Panc1 (cell line): ENCODE measurements around the gene IL19. TPM values are rescaled to one million over a fixed set of nuclear protein-coding genes. Genes with fewer than 3 reads are reported as not detected.

Experiments used
- ATAC-seq: fragments of 200-7000 bp; cut with Tn5 transposase; 2 replicates; pipeline ENCODE4 v1.9.1; 2020; ENCODE audit warnings: mild to moderate bottlenecking, moderate library complexity
- BruUV-seq: library from RNA; stranded (reverse); fragments of 400-500 nt; replicated peaks from 2 replicates; lab custom pipeline; 2021; lab: Mats Ljungman, UMichigan
- CTCF ChIA-PET: fragments of 300-600 bp; sonication (Branson Sonifier 250); formaldehyde crosslinking; loops from one replicate; lab custom pipeline; 2022; ENCODE audit warnings: antibody characterized with exemption; lab: Charles Lee
- POLR2A ChIA-PET: fragments of 300-600 bp; sonication (Branson Sonifier 250); formaldehyde crosslinking; loops from one replicate; lab custom pipeline; 2022; ENCODE audit warnings: antibody characterized with exemption; lab: Charles Lee
- DNase-seq: peaks from one replicate; pipeline ENCODE4 v3.0.0-alpha.2; 2010; ENCODE audit warnings: low read depth, low spot score
- H3K27ac ChIP-seq: 2 replicates; pipeline ENCODE4 v1.5.1; 2011; ENCODE audit warnings: mild to moderate bottlenecking, low read length, inconsistent platforms
- H3K27me3 ChIP-seq: fragments of 200-500 bp; sonication (Bioruptor generic); 2 replicates; pipeline ENCODE4 v1.6.0; 2014; ENCODE audit warnings: low read length, inconsistent platforms; ENCODE audit not compliant: control insufficient read depth, insufficient read depth
- H3K36me3 ChIP-seq: fragments of 200-500 bp; sonication (Bioruptor generic); 2 replicates; pipeline ENCODE4 v1.5.1; 2014; ENCODE audit warnings: inconsistent platforms, mild to moderate bottlenecking, low read length, moderate library complexity; ENCODE audit not compliant: control insufficient read depth, insufficient read depth
- H3K4me1 ChIP-seq: 2 replicates; pipeline ENCODE4 v1.5.1; 2011; ENCODE audit warnings: inconsistent platforms, mild to moderate bottlenecking, low read length, moderate library complexity; ENCODE audit not compliant: control insufficient read depth, insufficient read depth
- H3K4me3 ChIP-seq, 2 experiments: 2 replicates each; pipeline ENCODE4 v1.5.1; 2011 to 2012; ENCODE audit warnings: low read depth in 2 of 2, low read length in 2 of 2, mild to moderate bottlenecking in 2 of 2, inconsistent platforms in 1 of 2, moderate library complexity in 1 of 2
- H3K9me3 ChIP-seq: fragments of 200-500 bp; sonication (Bioruptor generic); 2 replicates; pipeline ENCODE4 v1.5.1; 2014; ENCODE audit warnings: low read depth, mild to moderate bottlenecking, inconsistent platforms, low read length, moderate library complexity; ENCODE audit not compliant: control insufficient read depth, insufficient read depth
- POLR2AphosphoS5 ChIP-seq: IDR thresholded peaks from 2 replicates; pipeline ENCODE4 v1.6.1; 2012; ENCODE audit warnings: mild to moderate bottlenecking, low read depth, low read length, moderate library complexity
- REST ChIP-seq, 2 experiments: IDR thresholded peaks; 2 replicates each; pipeline ENCODE4 v1.6.1; 2011 to 2012; ENCODE audit warnings: low read depth in 2 of 2, control low read depth in 1 of 2, low read length in 1 of 2, mild to moderate bottlenecking in 1 of 2, moderate library complexity in 1 of 2; ENCODE audit not compliant: insufficient read depth in 1 of 2
- SIN3A ChIP-seq: IDR thresholded peaks from 2 replicates; pipeline ENCODE4 v1.6.1; 2012; ENCODE audit warnings: low read depth, mild to moderate bottlenecking, low read length, moderate library complexity, borderline replicate concordance; ENCODE audit not compliant: insufficient read depth
- TCF7L2 ChIP-seq: IDR thresholded peaks from 2 replicates; pipeline ENCODE4 v1.6.1; 2011; ENCODE audit warnings: mild to moderate bottlenecking, low read depth, low read length, inconsistent platforms
- in situ Hi-C: cut with HindIII; loops from 2 replicates; pipeline ENCODE4 v1.10.0; 2016; ENCODE audit warnings: low sequenced_read_pairs, low pct_unique_long_range_greater_than_20kb
- intact Hi-C: fragments of 100-400 bp; cut with micrococcal nuclease; formaldehyde crosslinking; loops from one replicate; pipeline ENCODE4 v1.10.0; 2022; ENCODE audit not compliant: unreplicated experiment
- total RNA-seq: library from RNA; stranded (reverse); gene quantifications from one replicate; pipeline ENCODE4 v1.2.1, GENCODE V29; 2021; ENCODE audit not compliant: unreplicated experiment
- TF ChIP-seq, protein P1 (sequence below): fragments of 450-650 bp; IDR thresholded peaks from 2 replicates; pipeline ENCODE4 v1.5.1; 2017; ENCODE audit warnings: mild to moderate bottlenecking

IL19 gene
- total RNA-seq, 1 experiment from 2014 or later = not detected

GRCh38 chr1:206885341-206886060, 114.9 kb downstream of the IL19 start:
- Histone ChIP-seq H3K36me3 (no peaks in the 10 kb centered on the region), H3K9me3 (no peaks in the 10 kb centered on the region), H3K27ac (no peak overlapping the region), H3K4me3 (no peak overlapping the region), H3K27me3 (peaks cover 9% of the 10 kb centered on the region; the same call in 1 of the 2 replicates), H3K4me1 (no peaks in the 10 kb centered on the region)
- no TSS peak for BruUV-seq
- CTCF ChIA-PET = no interaction called here
- intact Hi-C loops (no loop called here), in situ Hi-C loops (no loop called here)
- POLR2A ChIA-PET = no interaction called here
- no peak for ATAC-seq
- DNase-seq = no peak
- TF ChIP-seq, protein P1, sequence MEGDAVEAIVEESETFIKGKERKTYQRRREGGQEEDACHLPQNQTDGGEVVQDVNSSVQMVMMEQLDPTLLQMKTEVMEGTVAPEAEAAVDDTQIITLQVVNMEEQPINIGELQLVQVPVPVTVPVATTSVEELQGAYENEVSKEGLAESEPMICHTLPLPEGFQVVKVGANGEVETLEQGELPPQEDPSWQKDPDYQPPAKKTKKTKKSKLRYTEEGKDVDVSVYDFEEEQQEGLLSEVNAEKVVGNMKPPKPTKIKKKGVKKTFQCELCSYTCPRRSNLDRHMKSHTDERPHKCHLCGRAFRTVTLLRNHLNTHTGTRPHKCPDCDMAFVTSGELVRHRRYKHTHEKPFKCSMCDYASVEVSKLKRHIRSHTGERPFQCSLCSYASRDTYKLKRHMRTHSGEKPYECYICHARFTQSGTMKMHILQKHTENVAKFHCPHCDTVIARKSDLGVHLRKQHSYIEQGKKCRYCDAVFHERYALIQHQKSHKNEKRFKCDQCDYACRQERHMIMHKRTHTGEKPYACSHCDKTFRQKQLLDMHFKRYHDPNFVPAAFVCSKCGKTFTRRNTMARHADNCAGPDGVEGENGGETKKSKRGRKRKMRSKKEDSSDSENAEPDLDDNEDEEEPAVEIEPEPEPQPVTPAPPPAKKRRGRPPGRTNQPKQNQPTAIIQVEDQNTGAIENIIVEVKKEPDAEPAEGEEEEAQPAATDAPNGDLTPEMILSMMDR = no peak
- TF ChIP-seq TCF7L2 = no peak
- TF ChIP-seq SIN3A = no peak
- no peak for TF ChIP-seq REST (IDR thresholded peaks at IDR 0.05; ENCODE audit: insufficient read depth in 1 of 2, low read depth in 2 of 2, low read length in 1 of 2)
- no peak for TF ChIP-seq POLR2AphosphoS5

DNA sequence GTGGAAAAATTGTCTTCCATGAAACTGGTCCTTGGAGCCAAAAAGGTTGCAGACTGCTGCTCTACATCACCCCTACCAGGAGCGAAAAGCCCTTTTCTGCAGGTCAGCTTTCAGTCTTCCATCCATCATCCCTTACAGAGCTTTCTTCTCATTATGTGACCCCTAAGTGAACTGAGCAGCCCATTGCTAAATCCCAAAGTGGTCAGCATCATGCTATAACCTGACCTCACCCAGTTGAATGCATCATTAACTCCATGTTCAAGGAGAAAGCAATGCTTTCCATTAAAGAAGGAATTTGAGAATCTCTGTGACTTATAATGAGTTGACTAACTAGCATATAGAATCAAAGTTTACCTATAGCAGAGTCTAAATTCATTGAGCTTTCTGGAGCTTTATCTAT, 116.3 kb downstream of the IL19 start:
- DNase-seq (no peak), ATAC-seq (no peak)
- peaks cover 17% of the 10 kb centered on the region for H3K27me3 ChIP-seq
- POLR2A ChIA-PET = no interaction called here
- no peak for TF ChIP-seq POLR2AphosphoS5
- TF ChIP-seq SIN3A = no peak
- TF ChIP-seq, protein P1 = no peak
- TF ChIP-seq REST (IDR thresholded peaks at IDR 0.05; ENCODE audit: insufficient read depth in 1 of 2, low read depth in 2 of 2, low read length in 1 of 2) = no peak
- no peak for TF ChIP-seq TCF7L2
- in situ Hi-C loops (no loop called here), intact Hi-C loops (no loop called here)
- H3K4me3 ChIP-seq = no peak overlapping the region
- BruUV-seq = no TSS peak
- H3K27ac ChIP-seq = no peak overlapping the region
- H3K36me3 ChIP-seq = no peaks in the 10 kb centered on the region
- no peaks in the 10 kb centered on the region for H3K4me1 ChIP-seq
- CTCF ChIA-PET = no interaction called here
- no peaks in the 10 kb centered on the region for H3K9me3 ChIP-seq
